Measurements from ENCODE around the gene RPLP2.

DNA sequence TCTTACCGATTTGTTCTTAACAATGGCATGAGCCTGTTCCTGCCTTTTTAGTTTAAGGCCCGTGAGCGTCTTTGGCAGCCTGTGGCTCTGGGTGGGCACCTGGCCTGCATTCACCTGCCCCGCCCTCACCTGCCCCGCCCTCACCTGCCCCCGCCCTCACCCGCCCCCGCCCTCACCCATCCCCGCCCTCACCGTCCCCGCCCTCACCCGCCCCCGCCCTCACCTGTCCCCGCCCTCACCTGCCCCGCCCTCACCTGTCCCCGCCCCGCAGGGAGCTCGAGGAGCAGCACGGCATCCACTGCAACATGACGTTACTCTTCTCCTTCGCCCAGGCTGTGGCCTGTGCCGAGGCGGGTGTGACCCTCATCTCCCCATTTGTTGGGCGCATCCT, 46.7 kb upstream of the RPLP2 start:
- TF ChIP-seq ZNF24 (tag by site-specific recombination; IDR thresholded peaks at IDR 0.05): no peak
- TF ChIP-seq ZNF707 (tag by site-specific recombination; IDR thresholded peaks at IDR 0.05): no peak

Data from HEK293 (cell line).